Measurements from ENCODE around the gene C4orf50. TPM values are rescaled to one million over a fixed set of nuclear protein-coding genes. Genes with fewer than 3 reads are reported as not detected.

C4orf50 gene
- total RNA-seq, 4 donors from 2014 or later: 0.04 to 0.19 (median 0.04) TPM; not detected in 1

DNA sequence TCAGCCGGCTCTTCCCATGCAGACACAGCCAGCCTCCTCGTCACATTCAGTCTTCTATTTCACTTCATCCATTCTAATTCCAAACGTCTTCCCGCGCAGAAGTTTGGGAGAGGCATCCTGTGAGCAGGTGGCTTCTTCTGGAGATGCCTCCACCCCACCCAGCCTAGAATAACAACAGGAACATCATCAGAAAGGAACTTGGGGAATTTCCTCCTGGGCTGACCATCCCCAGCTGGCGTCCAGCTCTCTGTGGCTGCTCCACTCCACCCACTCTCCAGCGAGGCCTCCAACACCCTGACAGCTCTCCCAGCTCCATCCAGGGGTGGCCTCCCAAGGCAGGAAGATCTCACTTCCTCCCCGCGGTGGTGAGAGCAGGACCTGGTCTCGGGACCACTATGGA lies 5.5 kb upstream of the C4orf50 start:
- TF ChIP-seq, protein P1, sequence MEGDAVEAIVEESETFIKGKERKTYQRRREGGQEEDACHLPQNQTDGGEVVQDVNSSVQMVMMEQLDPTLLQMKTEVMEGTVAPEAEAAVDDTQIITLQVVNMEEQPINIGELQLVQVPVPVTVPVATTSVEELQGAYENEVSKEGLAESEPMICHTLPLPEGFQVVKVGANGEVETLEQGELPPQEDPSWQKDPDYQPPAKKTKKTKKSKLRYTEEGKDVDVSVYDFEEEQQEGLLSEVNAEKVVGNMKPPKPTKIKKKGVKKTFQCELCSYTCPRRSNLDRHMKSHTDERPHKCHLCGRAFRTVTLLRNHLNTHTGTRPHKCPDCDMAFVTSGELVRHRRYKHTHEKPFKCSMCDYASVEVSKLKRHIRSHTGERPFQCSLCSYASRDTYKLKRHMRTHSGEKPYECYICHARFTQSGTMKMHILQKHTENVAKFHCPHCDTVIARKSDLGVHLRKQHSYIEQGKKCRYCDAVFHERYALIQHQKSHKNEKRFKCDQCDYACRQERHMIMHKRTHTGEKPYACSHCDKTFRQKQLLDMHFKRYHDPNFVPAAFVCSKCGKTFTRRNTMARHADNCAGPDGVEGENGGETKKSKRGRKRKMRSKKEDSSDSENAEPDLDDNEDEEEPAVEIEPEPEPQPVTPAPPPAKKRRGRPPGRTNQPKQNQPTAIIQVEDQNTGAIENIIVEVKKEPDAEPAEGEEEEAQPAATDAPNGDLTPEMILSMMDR (IDR thresholded peaks at IDR 0.05): no peak
- TF ChIP-seq POLR2A (IDR thresholded peaks at IDR 0.05): no peak
- no peak for DNase-seq
- H3K36me3 ChIP-seq: no peaks in the 10 kb centered on the region

DNA sequence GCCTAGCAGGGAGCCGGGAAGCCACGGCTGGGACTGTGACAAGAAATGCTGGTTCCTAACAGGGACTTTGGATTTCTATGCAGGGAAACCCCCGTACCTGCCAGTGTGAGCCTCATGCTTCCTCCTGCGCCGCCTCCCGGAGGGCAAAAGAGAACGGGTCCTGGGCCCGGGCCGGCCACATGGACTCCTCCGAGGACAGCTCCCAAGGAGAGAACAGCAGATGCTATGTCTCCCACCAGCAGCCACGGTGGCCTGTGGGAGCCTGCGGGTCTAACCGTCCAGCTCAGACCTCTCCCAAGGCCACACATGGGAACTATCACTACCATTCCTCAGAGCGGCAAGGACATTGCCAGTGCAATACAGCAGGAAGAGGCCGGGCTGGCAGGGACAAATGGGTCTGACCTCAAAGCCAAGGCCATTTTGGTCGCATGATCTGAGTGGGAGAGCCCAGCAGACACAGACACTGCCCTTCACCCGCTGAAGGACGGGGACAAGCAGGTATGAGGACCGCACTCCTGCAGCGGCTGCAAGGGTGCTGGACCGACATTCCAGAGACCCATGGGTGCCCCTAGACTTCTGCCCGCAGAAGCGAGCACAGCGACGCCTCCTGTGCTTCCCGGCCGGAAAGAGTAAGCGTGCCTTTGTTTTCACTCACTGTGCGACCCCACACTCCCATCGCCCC lies 4.5 kb upstream of the C4orf50 start:
- H3K36me3 ChIP-seq: no peaks in the 10 kb centered on the region
- whole genome bisulfite sequencing, 2 donors: 72 to 76% methylated on average over 5 to 17 of the region's 30 CpGs
- H3K9me3 ChIP-seq: no peaks in the 10 kb centered on the region
- TF ChIP-seq POLR2A (IDR thresholded peaks at IDR 0.05): no peak
- TF ChIP-seq, protein P1 (IDR thresholded peaks at IDR 0.05): no peak
- H3K4me1 ChIP-seq: peaks cover under 1 to 10% (median 7%) of the 10 kb centered on the region in 3 donors
- no peak overlapping the region for H3K27ac ChIP-seq
- no peak for DNase-seq
- no peak overlapping the region for H3K4me3 ChIP-seq
- intact Hi-C loops (cut with DNase I): no loop called here
- H3K27me3 ChIP-seq: peaks cover 0 to 39% (median 0%) of the 10 kb centered on the region in 4 donors

More for the DNA sequence above, 5.5 kb upstream of the C4orf50 start:
- H3K4me3 ChIP-seq: no peak overlapping the region
- no peaks in the 10 kb centered on the region for H3K9me3 ChIP-seq
- H3K4me1 ChIP-seq: peaks cover 6 to 19% (median 12%) of the 10 kb centered on the region in 3 donors
- H3K27me3 ChIP-seq: peaks cover 0 to 32% (median 0%) of the 10 kb centered on the region in 4 donors
- WGBS, 2 donors: 78 to 81% methylated on average over 4 to 10 of the region's 10 CpGs
- no peak overlapping the region for H3K27ac ChIP-seq
- intact Hi-C loops (cut with DNase I): no loop called here

DNA sequence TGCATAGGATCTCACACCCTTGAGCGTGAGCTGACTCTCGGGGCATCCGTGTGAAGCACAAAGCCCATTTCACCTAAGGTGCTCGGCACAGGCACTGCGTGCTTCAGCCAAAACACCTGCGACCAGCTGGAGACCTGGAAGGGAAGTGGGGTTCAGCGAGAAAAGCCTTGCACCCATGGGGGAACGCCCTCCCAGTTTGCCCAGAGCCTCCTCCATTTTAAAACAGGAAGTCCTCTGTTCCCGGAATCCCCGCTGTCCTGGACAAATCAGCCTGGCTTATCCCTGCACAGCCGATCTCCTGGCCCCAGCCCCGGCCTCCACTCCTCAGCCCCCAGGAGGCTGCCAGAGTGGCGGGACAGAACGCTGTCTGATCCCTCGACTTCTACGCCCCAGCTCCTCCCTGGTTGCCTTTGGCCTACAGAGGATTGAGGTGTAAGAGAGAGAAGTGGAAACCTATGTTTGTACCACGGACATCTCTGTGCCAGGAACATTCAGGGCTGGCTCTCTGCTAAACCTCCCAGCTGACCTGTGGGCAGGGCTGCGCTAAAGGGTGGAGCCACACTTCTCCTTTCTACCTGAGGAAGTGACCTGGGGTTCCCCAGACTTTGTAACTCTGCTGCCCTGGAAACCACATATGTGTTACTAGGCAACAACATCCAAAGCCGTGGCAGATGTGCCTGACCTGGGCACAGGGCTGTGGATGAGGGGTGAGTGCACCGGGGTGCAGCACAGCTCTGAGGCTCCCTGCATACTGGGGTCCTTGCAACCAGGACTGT lies 3.8 kb upstream of the C4orf50 start:
- no peaks in the 10 kb centered on the region for H3K9me3 ChIP-seq
- intact Hi-C loops (cut with DNase I): no loop called here
- peaks cover 0 to 47% (median 0%) of the 10 kb centered on the region in 4 donors for H3K27me3 ChIP-seq
- TF ChIP-seq, protein P1 (IDR thresholded peaks at IDR 0.05): no peak
- TF ChIP-seq POLR2A (IDR thresholded peaks at IDR 0.05): no peak
- no peak overlapping the region for H3K27ac ChIP-seq
- peaks cover 0 to 3% (median 1%) of the 10 kb centered on the region in 3 donors for H3K4me1 ChIP-seq
- WGBS, 2 donors: 68 to 88% methylated on average over 6 to 11 of the region's 20 CpGs
- no peak for DNase-seq
- H3K36me3 ChIP-seq: no peaks in the 10 kb centered on the region
- H3K4me3 ChIP-seq: no peak overlapping the region

DNA sequence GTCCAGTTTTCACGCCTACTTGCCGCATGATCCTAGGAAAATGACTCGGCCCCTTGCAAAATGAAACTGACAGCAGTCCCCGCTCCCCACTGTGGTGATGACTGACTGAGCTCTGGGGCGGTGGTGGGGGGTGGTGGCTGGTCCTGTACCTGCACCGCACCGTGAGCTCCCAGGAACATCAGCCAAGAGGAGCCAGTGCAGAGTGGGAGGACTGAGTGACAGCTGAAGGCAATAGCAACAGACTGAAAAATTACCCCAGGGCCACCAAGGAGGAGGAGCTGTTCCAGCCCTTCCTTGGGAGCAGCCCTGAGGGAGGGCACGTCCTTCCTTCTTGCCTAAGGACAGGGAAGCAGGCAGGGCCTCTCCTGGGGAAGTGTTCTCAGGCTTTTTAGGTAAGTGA lies 2.4 kb upstream of the C4orf50 start:
- Histone ChIP-seq H3K4me1 (no peaks in the 10 kb centered on the region), H3K36me3 (no peaks in the 10 kb centered on the region), H3K27ac (no peak overlapping the region), H3K27me3 (peaks cover 0 to 55% (median 0%) of the 10 kb centered on the region in 4 donors), H3K4me3 (no peak overlapping the region), H3K9me3 (no peaks in the 10 kb centered on the region)
- intact Hi-C loops (cut with DNase I): no loop called here
- WGBS, 2 donors: 81 to 91% methylated on average over 6 to 7 of the region's 8 CpGs
- DNase-seq: no peak
- TF ChIP-seq, protein P1 (IDR thresholded peaks at IDR 0.05): no peak
- no peak for TF ChIP-seq POLR2A (IDR thresholded peaks at IDR 0.05)
